NCI-H146 treated with DMSO at 0.1 percent for 48 hours (cell line): Measurements from ENCODE around the gene CENPS.
"Not testable (repeated sequence)": the region's sequence is repeated elsewhere in the genome, so short reads cannot be mapped to it uniquely, and the experiment has no call there.

ENCODE experiments used
- DNase-seq: peaks from one replicate; lab custom pipeline; 2025; ENCODE audit not compliant: unreplicated experiment; lab: John Stamatoyannopoulos, UW

Gene CENPS

GRCh38 chr1:10450156-10450814, 20.1 kb downstream of the CENPS start:
- no peak for DNase-seq

GRCh38 chr1:10450836-10451235, 20.6 kb downstream of the CENPS start:
- no peak for DNase-seq

DNA sequence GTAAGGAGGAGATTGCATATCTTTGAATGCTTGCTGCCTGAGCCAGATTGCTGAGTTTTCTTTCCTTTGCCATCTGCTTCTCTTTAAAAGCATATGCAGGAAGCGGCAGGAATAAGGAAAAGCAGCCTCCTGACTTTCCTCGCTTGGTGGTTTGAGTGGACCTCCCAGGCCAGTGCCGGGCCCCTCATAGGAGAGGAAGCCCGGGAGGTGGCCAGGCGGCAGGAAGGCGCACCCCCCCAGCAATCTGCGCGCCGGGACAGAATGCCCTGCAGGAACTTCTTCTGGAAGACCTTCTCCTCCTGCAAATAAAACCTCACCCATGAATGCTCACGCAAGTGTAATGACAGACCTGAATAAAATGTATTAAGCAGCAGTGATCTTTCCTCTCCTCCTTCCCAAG, 21.1 kb downstream of the CENPS start:
- no peak for DNase-seq

- no peak for DNase-seq
Observed at GRCh38 chr1:10456048-10456447, 25.8 kb downstream of the CENPS start.

- no peak for DNase-seq
Observed at GRCh38 chr1:10456661-10457060, 26.4 kb downstream of the CENPS start.

DNA sequence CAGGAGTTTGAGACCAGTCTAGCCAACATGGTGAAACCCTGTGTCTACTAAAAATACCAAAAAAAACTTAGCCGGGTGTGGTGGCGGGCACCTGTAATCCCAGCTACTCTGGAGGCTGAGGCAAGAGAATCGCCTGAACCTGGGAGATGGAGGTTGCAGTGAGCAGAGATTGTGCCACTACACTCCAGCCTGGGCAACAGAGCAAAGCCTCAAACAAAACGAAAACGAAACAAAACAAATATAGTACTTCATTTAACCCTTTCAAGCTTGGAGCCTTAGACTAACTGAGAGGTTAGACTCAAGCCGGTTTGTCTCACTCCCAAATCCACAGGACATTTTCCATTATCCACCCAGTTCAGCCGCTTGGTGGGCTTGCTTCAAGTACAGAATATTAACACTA, 27.2 kb downstream of the CENPS start:
- DNase-seq, result not testable (repeated sequence)

DNA sequence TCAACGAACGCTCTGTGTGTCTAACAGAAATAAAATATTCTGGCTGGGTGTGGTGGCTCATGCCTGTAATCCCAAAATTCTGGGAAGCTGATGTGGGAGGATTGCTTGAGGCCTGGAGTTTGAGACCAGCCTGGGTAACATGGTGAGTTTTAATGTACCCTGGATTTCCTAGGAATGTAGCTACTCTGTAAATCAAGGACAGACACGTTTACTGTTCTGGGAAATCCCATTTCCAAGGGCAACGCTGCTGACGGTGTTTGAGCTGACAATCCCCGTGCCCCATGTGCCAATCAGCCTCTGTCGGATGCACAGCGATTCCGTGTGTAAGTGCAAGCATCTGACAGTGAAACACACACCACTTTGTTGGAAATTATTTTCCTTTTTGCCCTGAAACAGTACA, 27.6 kb downstream of the CENPS start:
- DNase-seq, result no peak

- peak; percentile 29 for DNase-seq
Observed at GRCh38 chr1:10459184-10459583, 29.0 kb downstream of the CENPS start.

DNA sequence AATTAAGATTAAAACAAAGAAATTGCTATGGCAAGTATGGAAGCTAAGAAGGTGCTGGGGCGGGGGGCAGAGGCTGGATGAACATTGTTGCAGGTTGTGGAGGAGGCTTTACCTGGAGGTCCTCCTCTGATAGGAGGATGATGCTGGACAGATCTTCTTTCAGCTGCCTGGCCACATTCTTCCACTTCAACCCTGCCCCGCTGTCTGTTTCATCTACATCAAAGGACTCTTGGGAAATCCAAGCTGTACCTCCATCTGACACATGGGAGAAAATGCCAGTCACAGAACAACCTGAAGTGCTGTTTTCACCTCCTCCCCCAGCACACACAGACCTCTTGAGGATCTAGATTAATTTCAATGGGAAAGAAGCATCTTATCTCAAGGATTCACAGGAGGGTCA, 36.8 kb downstream of the CENPS start:
- no peak for DNase-seq

DNA sequence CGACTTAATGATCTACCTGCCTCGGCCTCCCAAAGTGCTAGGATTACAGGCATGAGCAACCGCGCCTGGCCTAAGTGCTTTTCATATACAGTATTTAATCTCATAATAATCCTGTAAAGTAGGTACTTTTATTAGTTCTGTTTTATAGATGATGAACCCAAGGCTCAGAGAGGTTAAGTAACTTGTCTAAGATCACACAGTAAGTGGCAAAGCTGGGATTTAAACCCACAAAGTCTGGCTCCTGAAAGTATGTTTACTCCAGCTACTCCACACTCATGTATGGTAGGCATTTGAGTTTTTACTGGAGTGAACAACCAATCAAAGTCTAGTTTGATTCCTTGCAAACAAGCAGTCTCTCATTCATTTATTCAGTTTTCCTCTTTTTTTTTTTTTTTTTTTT, 39.8 kb downstream of the CENPS start:
- DNase-seq, result no peak

DNA sequence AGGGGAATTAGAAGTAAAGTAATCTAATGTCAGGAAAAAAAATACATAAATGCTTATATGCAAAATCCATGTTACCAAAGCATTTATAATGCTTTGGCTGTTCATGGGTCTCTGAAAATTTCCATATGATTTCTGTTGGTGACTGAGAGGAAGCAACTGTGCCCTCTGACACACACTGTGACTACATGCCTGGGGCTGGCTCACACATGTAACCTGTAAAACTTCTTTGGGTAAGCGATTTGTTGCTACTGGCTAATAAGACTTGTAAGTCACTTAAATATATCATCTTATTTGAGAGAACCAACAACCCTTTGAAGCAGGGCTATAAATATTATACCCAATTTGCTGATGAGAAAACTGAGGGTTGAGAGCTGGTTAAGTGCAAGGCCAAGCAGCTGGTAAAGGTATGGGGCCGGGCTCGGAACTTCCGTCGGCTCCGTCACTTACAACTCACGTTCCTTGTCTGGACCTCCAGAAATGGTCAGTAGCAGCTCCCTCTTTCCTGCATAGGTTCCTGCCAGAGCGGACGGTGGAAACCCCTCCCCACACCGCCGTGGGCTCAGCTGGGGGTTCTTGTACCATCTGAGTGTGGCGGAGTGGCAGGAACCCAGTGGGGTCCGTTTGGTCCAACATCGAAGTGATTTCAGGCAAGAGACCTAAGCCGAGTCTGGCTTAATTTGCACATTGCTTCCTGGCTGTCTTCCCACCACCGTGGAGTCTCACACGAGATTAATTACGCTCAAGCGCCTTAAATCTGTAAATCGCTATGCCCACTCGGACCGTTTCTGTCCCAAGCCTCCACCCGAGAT, 41.4 kb downstream of the CENPS start:
- DNase-seq, result no peak

GRCh38 chr1:10472220-10473144, 42.2 kb downstream of the CENPS start, which contains the start of gene DFFA:
TSS of gene DFFA (minus strand) at chr1:10472529. CDS start at chr1:10472458, 71 bp downstream.
- DNase-seq, result peak; percentile 63

DNA sequence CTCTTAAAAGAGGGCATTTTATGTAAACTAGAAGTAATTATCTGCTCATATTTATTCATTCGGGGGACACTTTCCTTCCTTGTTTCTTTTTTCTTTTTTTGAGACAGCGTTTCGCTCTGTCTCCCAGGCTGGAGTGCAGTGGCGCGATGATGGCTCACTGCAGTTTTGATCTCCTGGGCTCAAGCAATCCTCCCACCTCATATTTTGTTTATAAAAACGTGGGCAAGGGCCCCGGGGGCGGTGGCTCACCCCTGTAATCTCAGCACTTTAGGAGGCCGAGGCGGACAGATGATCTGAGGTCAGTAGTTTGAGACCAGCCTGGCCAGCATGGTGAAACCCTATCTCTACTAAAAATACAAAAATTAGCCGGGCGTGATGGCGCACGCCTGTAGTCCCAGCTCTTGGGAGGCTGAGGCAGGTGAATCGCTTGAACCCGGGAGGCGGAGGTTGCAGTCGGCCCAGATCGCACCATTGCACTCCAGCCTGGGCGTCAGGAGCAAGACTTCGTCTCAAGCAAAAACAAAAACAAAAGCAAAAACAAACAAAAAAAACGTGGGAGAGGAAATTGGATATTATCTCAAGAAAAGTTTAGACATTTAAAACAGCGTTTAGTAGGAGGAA, 43.0 kb downstream of the CENPS start:
- DNase-seq, result no peak

- not testable (repeated sequence) for DNase-seq
Observed at GRCh38 chr1:10474309-10474612, 44.0 kb downstream of the CENPS start.

- DNase-seq, result peak; percentile 29
Observed at GRCh38 chr1:10474613-10475507, 44.6 kb downstream of the CENPS start, which contains the start of gene PEX14. TSS of gene PEX14 (plus strand) at chr1:10474950. CDS start at chr1:10474967, 17 bp downstream.

- DNase-seq, result no peak
Observed at GRCh38 chr1:10475510-10475909, 45.3 kb downstream of the CENPS start.

DNA sequence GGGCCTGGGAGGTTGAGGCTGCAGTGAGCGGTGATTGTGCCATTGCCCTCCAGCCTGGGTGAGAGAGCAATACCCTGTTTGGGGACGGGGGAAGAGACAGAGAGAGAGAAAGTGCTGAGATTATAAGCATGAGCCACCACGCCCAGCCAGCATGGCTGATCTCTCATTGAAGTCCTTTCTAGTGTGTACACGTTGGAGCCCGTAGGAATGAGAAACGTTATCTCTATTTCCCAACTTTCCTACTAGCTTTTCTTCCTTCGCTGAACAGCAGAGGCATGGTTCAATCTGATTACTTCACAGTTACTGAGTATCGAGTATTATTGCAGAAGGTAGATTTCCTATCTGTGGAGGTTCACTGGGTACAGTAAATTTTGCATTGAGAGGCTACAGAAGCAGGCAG, 49.1 kb downstream of the CENPS start:
- no peak for DNase-seq

- DNase-seq, result no peak
Observed at GRCh38 chr1:10480614-10481013, 50.4 kb downstream of the CENPS start.

DNA sequence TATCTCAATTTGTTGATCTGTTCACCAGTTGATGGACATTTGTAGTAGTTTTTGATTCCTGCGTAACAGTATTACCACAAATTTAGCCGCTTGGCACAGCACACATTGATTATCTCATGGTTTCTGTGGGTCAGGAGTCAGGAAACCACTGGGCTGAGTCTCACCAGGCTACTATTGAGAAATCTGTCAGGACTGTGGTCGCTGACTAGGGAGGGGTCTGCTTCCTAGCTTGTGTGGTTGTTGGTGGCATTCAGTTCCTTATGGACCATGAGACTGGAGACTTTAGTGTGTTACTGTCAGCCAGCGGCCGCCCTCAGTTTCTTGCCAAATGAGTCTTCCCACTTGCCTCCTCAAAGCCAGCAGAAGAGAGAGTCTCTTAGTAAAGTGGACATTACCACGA, 54.3 kb downstream of the CENPS start:
- DNase-seq, result no peak
